DMS53 (cell line): Measurements from ENCODE around the gene CNTNAP2.

Experiments
- DNase-seq: peaks from one replicate; lab custom pipeline; 2025; lab: John Stamatoyannopoulos, UW

CNTNAP2 gene

DNA sequence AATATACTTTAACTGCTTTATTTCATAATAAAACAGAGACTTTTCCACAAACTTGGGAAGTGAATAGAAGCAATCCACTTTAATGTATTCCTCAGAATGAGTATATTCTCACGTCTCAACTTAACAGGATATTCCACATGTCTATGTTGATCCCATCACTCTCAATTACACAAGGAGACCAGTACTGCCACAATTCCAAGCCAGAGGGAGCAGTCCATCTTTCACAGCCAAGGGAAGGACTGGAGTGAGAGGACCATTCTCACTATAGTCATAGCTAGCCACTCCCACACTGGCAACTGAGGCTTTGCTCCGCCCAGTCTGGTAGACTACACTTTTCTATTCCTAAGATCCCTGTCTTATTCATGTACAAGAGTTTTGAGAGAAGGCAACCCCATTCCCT is 553.9 kb downstream of the CNTNAP2 start:
- DNase-seq: no peak

DNA sequence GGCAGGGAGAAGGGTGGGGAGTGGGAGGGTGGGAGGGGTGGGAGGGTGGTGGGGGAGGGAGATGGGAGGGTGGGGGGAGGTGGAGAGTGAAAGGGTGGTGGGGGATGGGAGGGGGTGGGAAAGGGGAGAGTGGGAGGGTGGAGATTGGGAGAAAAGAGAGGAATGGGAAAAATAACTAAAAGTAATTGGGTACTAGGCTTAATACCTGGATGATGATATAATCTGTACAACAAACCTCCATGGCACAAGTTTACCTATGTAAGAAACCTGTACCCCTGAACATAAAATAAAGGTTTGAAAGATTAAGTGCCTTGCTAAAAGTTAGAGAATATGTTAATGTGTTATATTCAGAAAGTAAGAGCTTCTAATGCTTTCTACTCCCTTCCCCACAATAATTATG is 564.9 kb downstream of the CNTNAP2 start:
- DNase-seq: no peak

DNA sequence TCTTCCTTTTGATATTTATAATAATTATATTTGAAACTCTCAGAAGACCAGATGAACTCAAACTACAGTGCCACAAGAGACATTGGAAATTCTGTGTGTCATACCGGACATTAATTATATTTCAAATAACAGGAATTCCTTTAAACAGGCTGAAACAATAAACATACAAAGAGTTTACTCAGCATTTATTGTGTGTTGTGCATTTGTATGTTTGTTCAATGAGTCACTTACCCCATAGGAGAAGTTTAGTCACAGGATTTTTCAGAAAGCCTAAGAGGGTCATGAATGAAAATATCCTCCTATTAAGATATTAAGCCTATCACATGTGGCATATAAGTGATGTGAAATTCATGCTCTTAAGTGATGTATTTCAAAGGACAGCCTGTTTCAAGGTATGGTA is 566.8 kb downstream of the CNTNAP2 start:
- DNase-seq: peak; percentile 81

DNA sequence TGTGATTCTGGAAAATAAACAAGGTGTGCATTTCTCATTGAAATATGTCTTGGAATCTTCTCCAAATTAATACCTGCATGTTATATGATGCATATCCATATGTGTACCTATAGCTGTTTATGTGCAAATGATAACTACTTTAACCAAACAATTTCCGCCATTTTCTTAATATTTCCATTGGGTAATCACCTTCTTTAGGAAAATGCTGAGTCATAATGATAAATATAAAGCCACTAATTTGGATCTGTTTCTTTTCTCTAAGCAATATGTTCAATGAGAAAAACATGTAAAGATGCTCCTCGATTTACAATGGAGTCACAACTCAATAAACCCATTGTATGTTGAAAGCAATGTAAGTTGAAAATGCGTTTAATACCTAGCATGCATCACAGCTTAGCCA is 574.4 kb downstream of the CNTNAP2 start:
- DNase-seq: no peak

DNA sequence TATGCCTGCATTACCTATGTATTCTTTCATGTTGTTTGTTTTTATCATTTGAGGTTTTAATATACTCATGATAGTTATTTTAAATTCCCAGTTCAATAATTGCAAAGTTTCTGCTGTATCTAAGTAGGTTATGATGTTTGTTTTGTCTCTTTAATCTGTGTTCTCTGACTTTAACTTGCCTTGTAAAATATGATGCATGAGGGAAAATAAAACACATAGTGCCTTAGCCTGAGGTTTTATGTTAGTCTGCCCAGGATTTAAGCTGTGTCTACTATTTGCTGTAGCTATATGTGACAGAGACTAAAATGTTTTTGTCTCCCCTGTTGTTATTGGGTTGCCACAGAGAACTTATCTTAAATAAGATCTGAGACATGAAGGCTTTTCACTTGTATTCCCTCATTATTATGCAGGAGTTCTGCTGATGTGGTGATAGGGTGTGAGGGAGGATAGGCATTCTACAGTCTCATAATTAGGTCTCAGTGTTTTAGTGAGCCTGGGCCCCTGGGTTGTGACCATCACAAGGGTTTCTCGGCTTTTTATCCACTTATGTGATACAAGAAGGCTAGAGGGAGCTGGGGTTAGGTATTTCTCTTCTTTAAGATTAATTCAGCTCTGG is 582.5 kb downstream of the CNTNAP2 start:
- DNase-seq: peak; percentile 38

DNA sequence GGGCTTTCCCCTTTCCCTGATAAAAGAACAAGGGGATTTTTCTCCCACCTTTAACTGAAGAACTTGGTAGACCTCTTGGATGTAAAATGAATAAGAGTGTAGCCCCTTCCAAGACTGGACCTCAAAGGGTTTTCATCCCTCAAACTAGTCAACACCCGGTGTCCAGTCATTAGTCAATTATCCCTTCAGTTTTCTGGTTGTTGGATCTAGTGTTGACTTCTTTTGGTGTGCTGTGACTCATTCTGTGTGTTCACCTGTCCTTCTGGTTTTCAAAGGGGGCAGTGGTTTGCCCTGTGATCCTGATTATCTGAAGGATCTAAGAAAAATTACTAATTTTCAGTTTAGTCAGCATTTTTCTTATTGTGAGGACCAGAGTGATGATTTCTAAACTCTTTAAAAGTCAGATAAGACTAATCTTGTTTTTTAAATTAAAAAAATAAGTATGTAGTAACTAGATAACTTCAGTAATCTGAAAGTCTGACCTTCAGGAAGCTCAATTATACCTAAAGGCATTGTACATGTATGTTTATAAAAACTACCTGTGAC is 583.5 kb downstream of the CNTNAP2 start:
- peak; percentile 96 for DNase-seq

DNA sequence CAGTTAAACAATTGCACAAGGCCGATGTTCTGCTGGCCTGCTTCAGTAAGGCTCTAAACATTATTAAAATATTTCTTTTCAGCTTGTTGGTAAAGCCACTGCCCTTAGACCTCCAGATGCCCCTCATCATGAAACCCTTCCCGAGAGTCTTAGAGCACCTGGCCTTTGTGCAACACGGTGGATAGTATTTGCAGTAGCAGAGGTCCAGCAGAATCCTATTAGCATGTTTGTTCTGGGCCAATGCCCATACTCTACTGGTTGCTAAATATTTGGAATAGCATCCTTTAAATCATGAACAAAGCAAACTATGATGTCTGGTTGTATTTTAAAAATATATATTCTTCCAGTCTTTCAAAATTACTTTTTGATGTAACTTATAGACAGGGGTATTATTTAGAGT is 584.6 kb downstream of the CNTNAP2 start:
- DNase-seq: peak; percentile 71

DNA sequence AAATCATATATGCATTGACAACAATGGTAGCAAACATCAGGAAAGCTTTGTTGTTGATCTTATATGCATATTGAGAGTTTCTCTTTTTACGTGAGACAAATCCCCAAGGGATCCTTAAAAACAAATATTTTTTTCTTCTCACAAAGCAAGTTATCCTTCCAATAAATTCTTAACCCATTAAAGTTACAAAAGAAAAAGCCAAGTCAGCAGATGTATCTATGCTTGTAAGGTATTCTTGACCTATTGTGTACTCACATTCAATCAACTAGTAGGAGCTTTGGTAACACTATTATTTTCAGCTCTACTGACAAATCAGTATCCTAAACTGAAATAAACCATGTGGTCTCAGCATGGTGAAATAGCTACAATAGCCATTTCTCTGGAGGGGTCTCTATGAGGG is 586.3 kb downstream of the CNTNAP2 start:
- DNase-seq: no peak

DNA sequence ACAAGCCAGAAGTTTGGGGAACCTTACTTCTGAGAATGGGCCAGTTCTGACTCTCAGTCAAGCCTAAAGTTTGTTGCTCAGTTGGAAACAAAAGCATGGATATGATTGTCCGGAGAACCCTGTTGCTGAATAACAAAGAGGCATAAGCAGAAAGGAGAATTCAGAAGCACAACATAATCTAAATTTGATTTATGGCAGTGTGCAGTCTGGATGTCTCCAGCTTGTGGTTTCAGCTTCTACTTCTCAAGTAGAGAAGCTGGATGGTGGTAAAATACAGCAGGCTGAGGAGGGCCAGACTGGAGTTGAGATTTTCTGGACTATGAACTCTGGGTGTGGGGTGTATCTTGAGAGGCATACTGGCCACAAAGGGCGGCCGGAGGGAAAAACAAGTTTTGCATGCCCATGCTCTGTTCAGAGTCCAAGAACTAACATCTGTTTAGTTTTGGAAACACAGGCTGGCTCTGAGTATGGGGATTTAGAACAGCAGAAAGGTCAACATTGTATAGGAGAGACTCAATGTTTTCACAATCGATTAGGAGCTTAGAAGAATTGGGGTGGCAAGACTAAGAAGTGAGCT is 592.9 kb downstream of the CNTNAP2 start:
- no peak for DNase-seq

DNA sequence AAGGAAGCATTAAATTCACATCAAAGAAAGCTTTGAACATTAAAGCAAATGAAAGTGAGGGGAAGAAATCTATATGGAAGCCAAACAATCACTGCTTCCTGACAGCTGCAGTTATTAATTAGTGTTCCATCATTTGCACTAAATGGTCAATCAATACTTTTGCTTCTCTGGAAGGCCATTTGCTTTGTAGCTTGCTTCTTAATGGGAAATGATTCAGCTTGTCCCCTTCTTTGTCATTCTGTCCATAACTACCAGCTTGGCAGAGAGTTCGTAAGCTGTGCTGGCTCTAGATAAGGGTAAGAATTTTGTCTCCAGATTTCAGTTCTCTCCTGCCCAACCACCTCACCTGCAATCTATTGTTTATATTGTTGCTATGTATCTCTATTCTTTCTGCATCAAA is 596.6 kb downstream of the CNTNAP2 start:
- peak; percentile 62 for DNase-seq

DNA sequence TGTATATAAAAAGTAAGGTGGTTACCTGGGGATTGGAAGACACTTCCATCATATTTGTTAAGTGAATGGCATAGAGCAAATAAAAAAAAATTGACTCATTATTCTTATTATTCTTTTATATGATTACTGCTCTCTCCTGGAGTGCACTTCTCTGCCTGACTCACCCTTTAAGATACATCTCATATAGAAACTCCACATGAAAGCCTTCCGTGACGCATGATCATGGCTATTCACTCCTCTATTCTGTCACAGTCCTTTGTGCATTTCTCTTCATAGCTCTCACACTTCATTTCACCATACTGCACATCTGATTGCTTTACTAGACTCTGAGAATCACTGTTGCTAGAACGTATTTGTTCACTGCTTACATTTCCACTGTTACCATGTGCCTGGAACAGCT is 597.3 kb downstream of the CNTNAP2 start:
- DNase-seq: peak; percentile 81

DNA sequence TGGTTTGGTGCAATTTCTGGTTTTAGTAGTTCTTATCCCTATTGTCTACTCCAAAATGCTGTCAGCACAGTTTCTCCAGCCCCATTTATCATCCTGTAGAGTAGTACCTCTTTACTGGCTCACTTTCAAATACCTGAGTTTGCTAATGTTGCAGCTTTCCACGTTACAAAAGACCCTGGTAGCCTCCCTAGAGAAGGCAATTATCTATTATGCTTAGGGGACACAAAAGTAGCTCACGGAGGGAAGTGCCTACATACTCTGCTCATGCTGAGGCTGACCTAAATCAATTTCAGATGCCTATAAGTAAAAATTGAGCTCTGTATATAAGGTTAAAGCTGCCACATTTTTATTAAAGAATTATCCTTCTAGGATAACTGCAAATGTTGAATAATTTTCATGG is 603.6 kb downstream of the CNTNAP2 start:
- no peak for DNase-seq

DNA sequence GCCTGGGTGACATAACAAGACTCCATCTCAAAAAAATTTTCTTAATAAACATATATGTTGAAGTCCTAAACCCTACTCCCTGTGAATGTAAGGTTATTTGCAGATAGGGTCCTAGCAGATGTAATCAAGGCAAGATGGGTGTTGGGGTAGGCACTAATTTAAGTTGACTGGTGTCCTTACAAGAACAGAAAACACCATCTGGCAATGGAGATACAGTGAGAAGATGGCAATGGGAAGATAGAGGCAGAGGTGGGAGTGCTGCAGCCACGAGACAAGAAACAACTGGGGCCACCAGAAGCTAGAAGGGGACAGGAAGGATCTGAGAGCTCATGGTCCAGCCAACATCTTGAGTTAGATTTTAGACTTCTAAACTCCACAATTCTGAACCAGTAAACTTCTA is 606.4 kb downstream of the CNTNAP2 start:
- DNase-seq: no peak

DNA sequence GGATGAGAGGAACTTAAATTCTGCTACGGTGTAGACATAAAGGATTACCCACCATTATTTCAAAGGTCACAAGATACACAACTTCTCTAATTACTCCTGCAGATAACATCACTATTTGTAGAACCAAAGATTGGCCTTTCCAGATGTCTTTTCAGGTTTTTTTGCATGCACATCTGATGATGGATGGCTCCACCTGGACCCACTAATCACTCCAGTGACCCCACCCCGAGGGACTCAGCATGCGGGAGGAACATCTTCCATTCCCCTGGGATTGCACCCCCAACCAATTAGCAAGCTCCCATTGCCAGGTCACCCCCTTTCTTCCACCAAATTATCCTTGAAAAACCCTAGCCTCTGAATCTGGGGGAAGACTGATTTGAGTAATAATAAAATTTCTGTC is 608.9 kb downstream of the CNTNAP2 start:
- DNase-seq: no peak

DNA sequence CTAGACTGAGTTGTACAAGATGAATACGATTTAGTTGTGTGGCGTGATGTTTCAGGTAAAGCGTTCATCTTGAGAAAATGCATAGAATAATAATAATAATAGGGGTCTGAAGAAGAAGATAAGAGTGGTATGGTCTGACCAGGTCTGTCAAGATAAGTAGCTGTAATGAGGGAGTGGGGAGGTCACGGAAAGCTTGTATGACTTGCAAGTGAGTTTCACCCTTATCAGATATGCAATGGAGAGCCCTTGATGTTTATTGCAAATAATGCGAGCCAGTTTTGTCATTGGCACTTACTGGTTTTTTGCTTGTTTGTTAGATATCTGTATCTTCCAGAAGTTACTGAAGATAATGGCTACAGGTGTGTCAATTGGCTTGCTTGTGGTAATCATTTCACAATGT is 611.5 kb downstream of the CNTNAP2 start:
- DNase-seq: no peak

DNA sequence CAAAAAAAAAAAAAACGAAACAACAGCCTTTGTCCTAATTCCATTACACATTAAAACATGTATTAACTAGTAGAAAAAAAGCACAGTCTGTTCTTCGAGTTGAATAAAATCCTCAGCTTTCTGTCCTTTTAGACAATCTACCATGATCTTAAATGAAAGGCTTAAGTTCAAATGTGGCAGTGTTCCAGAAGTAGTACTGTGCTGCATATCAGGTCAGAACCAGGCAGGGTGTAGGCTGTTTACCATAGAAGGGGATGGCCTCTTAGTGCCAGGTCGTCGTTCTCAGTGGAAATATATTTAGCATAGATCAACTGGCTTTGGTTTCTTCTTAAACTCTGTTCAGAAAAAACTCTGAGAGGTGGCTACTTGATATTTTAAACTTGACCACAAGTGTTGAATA is 612.0 kb downstream of the CNTNAP2 start:
- peak; percentile 17 for DNase-seq

DNA sequence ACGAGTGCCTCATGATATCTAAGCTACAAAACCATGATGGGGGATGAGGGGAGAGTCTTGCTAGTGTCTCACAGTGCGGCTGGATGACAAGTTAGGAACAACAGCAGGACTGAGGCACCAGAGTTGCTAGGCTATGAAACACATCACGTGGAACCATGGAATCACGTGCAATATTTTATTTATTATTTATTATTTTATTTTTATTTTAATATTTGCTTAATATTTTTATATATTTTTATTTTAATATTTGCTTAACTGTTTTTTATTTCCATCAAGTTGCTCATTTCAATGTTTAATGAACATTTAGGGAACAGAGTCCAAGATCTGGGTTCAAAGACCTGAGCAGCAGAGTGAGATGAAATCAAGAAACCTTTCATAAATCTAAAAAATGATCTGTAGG is 614.6 kb downstream of the CNTNAP2 start:
- DNase-seq: no peak

DNA sequence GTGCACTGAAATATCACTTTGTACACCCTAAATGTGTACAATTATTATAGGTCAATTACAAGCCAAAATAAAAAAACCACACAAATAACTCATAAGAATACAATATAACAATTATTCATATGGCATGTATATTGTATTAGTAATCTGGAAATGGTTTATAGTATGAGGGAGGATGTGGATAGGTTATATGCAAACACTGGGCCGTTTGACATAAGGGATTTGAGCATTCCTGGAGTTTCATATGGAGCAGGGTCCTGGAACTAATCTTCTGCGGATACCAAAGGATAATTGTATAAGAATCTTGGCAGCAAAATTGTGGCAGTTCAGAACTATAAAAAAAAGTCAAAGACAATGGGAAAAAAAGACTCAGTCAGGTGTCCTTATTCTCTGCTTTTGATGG is 619.4 kb downstream of the CNTNAP2 start:
- DNase-seq: no peak

DNA sequence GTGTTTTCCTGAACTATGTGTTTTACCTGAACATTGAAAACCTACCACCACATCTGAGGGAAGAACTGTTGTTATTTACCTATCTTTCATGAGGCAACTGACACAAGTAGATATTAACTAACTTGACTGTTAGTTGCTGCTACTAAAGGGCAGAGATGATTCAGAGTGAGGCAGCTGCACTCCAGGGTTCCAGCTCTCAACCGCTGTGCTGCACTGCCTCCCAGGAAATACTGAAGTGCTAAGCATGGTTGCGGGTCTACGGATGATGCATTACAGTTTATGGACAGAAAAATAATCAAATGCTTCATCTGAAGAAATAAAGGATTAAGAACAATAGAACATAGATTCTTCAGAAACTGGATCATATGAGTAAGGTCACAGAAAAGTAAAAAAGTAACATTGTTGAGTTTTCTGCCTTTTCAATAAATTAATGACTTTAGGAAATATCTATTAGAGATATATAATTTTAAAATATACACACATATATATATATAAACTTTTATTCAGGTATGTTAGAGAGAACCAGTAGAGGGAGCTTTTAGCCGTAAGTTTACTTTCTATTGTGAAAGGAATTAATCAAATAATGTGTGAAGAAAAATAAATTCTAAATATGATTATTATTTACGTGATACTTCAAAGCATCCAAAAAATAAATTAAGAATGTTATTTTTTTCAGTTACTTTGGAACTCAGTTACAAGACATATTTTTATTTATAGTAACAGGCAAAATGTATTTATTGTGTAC is 620.0 kb downstream of the CNTNAP2 start:
- peak; percentile 81 for DNase-seq

DNA sequence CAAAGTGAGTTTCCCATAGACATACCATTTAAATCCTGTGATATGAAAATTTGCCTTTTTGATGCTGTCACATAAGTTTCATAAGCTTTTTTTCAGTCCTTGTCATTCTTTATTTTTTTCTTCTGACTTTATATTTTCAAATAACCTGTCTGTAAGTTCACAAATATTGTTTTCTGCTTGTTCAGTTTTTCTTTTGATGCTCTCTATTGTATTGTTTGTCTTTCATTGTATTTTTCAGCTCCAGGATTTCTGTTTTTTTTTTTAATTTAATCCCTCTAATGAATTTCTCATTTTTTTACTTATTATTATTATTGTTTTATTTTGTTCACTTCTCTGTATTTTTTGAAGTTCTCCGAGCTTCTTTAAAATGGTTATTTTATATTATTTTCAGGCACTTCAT is 623.4 kb downstream of the CNTNAP2 start:
- no peak for DNase-seq

DNA sequence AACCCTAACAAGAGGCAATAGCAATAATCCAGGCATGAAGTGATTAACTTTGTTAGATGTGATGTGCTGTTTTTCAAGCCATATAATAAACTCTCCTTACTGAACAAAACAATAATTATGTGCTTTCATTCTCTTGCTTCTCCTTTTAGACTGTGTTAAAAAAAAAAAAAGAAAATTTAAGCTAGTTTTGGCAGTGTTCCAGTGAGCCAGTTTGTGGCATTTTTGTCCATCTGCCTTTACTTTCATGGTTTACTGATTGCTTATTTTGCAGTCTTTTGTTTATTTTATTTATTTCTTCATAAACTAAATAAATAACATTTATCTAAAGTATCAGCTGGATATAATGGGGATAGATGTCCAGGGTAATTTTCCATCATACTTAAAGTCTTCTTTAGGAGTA is 625.3 kb downstream of the CNTNAP2 start:
- no peak for DNase-seq

DNA sequence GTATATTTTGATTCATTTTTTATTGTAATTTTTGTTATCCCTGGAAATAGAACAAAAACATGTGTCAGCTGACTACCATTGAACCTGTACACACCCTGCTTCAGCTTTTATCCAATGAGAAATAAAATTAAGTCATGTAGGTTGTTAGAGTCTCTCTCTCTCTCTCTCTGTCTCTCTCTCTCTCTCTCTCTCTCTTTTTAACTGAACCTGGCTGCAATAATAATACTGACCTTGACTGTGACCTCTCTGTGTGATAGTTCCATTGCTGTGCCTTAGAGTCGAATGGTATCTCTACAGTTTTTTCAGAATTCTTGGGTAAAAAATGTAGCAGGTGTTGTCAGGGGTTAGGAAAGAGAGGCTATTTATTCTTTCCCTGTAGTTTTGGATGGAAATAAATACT is 637.8 kb downstream of the CNTNAP2 start:
- DNase-seq: no peak

DNA sequence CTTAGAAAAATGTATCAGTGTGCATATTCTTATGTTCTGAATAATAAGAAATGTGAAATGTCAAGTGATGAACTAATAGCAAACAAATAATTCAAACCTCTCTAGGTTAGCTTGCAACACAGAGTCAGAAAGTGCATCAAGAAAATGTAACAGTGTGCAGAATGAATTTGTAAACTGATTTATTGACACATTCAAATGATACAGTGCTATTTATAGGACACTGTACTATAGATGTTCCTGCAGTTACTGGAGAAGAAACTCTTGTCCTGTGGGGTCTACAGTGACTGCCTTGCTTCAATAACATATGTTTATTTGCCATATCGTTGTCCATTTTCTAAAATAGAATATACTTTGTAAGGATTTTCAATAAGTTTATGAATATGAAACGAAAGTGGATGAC is 639.0 kb downstream of the CNTNAP2 start:
- DNase-seq: no peak
